SK-N-SH treated with all-trans-retinoic acid at 6 μM for 48 hours (cell line): Measurements from ENCODE around the gene ERC1.

Experiments used
- ATAC-seq: fragments of 200-7000 bp; cut with Tn5 transposase; 3 replicates; pipeline ENCODE4 v1.9.1; 2020; ENCODE audit warnings: mild to moderate bottlenecking, moderate library complexity
- ARNTL ChIP-seq: fragments of 450-650 bp; formaldehyde crosslinking; IDR thresholded peaks from 2 replicates; pipeline ENCODE4 v1.5.0; 2020; ENCODE audit warnings: low read depth, mild to moderate bottlenecking, moderate library complexity, borderline replicate concordance
- BACH2 ChIP-seq: fragments of 250-450 bp; sonication (Bioruptor Pico); IDR thresholded peaks from 2 replicates; pipeline ENCODE4 v1.9.0; 2021; ENCODE audit warnings: mild to moderate bottlenecking, borderline replicate concordance
- CREB5 ChIP-seq: fragments of 250-450 bp; sonication (Bioruptor Pico); IDR thresholded peaks from 2 replicates; pipeline ENCODE4 v1.5.1; 2020; ENCODE audit warnings: low read depth, mild to moderate bottlenecking, moderate library complexity
- CSDC2 ChIP-seq: fragments of 250-450 bp; sonication (Bioruptor Pico); IDR thresholded peaks from 2 replicates; pipeline ENCODE4 v1.5.0; 2020; ENCODE audit warnings: mild to moderate bottlenecking, moderate library complexity
- CSRNP3 ChIP-seq: fragments of 250-450 bp; sonication (Bioruptor Pico); IDR thresholded peaks from 2 replicates; pipeline ENCODE4 v1.5.1; 2021; ENCODE audit warnings: mild to moderate bottlenecking, moderate library complexity
- ESRRG ChIP-seq: fragments of 250-450 bp; sonication (Bioruptor Pico); IDR thresholded peaks from 2 replicates; pipeline ENCODE4 v1.6.1; 2021; ENCODE audit warnings: mild to moderate bottlenecking
- GLIS3 ChIP-seq: fragments of 250-450 bp; sonication (Bioruptor Pico); IDR thresholded peaks from 2 replicates; pipeline ENCODE4 v1.5.0; 2020; ENCODE audit warnings: mild to moderate bottlenecking, moderate library complexity
- ISL1 ChIP-seq: fragments of 250-450 bp; sonication (Bioruptor Pico); IDR thresholded peaks from 2 replicates; pipeline ENCODE4 v2.1.2; 2022; ENCODE audit warnings: mild to moderate bottlenecking, moderate library complexity
- OSR1 ChIP-seq: fragments of 250-450 bp; sonication (Bioruptor Pico); IDR thresholded peaks from 2 replicates; pipeline ENCODE4 v1.8.0; 2022; ENCODE audit warnings: moderate library complexity, mild to moderate bottlenecking, inconsistent platforms
- PATZ1 ChIP-seq: fragments of 250-450 bp; sonication (Bioruptor Pico); IDR thresholded peaks from 2 replicates; pipeline ENCODE4 v1.8.0; 2020; ENCODE audit warnings: mild to moderate bottlenecking, moderate library complexity, borderline replicate concordance
- POU6F1 ChIP-seq: fragments of 250-450 bp; sonication (Bioruptor Pico); IDR thresholded peaks from 2 replicates; pipeline ENCODE4 v1.8.0; 2021; ENCODE audit warnings: low read depth, mild to moderate bottlenecking, moderate library complexity, borderline replicate concordance
- PPARA ChIP-seq: fragments of 250-450 bp; sonication (Bioruptor Pico); IDR thresholded peaks from 2 replicates; pipeline ENCODE4 v1.5.0; 2020; ENCODE audit warnings: mild to moderate bottlenecking, borderline replicate concordance
- RARB ChIP-seq: fragments of 250-450 bp; sonication (Bioruptor Pico); IDR thresholded peaks from 2 replicates; pipeline ENCODE4 v1.8.0; 2021; ENCODE audit warnings: mild to moderate bottlenecking, moderate library complexity
- SNAI2 ChIP-seq: fragments of 250-450 bp; sonication (Bioruptor Pico); IDR thresholded peaks from 2 replicates; pipeline ENCODE4 v1.5.0; 2020; ENCODE audit warnings: mild to moderate bottlenecking, moderate library complexity
- TCF4 ChIP-seq: fragments of 250-450 bp; sonication (Bioruptor Pico); IDR thresholded peaks from 2 replicates; pipeline ENCODE4 v1.8.0; 2021; ENCODE audit warnings: mild to moderate bottlenecking, moderate library complexity, borderline replicate concordance
- TOX ChIP-seq: fragments of 250-450 bp; sonication (Bioruptor Pico); IDR thresholded peaks from 2 replicates; pipeline ENCODE4 v1.8.0; 2021; ENCODE audit warnings: mild to moderate bottlenecking, moderate library complexity, borderline replicate concordance
- TSHZ2 ChIP-seq: fragments of 250-450 bp; sonication (Bioruptor Pico); IDR thresholded peaks from 2 replicates; pipeline ENCODE4 v1.5.0; 2020; ENCODE audit warnings: mild to moderate bottlenecking, moderate library complexity
- ZC3H10 ChIP-seq: fragments of 250-450 bp; sonication (Bioruptor Pico); IDR thresholded peaks from 2 replicates; pipeline ENCODE4 v1.5.1; 2021; ENCODE audit warnings: mild to moderate bottlenecking, moderate library complexity
- ZFP3 ChIP-seq: fragments of 250-450 bp; sonication (Bioruptor Pico); IDR thresholded peaks from 2 replicates; pipeline ENCODE4 v1.5.0; 2020; ENCODE audit warnings: mild to moderate bottlenecking, moderate library complexity
- ZFP30 ChIP-seq: fragments of 450-650 bp; formaldehyde crosslinking; IDR thresholded peaks from 2 replicates; pipeline ENCODE4 v1.5.0; 2022; ENCODE audit warnings: mild to moderate bottlenecking, moderate library complexity
- ZNF565 ChIP-seq: fragments of 450-650 bp; formaldehyde crosslinking; conservative IDR thresholded peaks from 2 replicates; pipeline ENCODE4 v1.5.0; 2020; ENCODE audit warnings: low read depth, mild to moderate bottlenecking, moderate library complexity
- ZNF70 ChIP-seq: fragments of 450-650 bp; formaldehyde crosslinking; IDR thresholded peaks from 2 replicates; pipeline ENCODE4 v1.5.0; 2020; ENCODE audit warnings: mild to moderate bottlenecking, moderate library complexity

ERC1 gene

GRCh38 chr12:1073652-1074051 lies 82.6 kb downstream of the ERC1 start:
- TF ChIP-seq CSDC2 (CRISPR knock-in tag) (no peak), ISL1 (CRISPR knock-in tag) (no peak), TCF4 (no peak), CREB5 (CRISPR knock-in tag) (no peak), ZNF565 (no peak), TSHZ2 (CRISPR knock-in tag) (no peak), RARB (CRISPR knock-in tag) (no peak), PATZ1 (CRISPR knock-in tag) (no peak), SNAI2 (no peak), GLIS3 (CRISPR knock-in tag) (no peak), ARNTL (no peak), ZFP3 (CRISPR knock-in tag) (no peak), ZC3H10 (CRISPR knock-in tag) (no peak), BACH2 (no peak), TOX (no peak), ZNF70 (CRISPR knock-in tag) (no peak), POU6F1 (CRISPR knock-in tag) (no peak), PPARA (CRISPR knock-in tag) (no peak), ESRRG (CRISPR knock-in tag) (no peak), ZFP30 (CRISPR knock-in tag) (no peak)
- no peak for ATAC-seq

GRCh38 chr12:1077036-1077803 lies 86.2 kb downstream of the ERC1 start:
- ATAC-seq, result no peak
- TF ChIP-seq GLIS3 (CRISPR knock-in tag) (no peak), CREB5 (CRISPR knock-in tag) (no peak), PPARA (CRISPR knock-in tag) (no peak), TOX (no peak), OSR1 (CRISPR knock-in tag) (no peak), ZFP3 (CRISPR knock-in tag) (no peak)
- TF ChIP-seq, all 23 proteins: peak for 0

- ATAC-seq, result no peak
- no peak for TF ChIP-seq TOX
- TF ChIP-seq PATZ1 (CRISPR knock-in tag), result no peak
- no peak for TF ChIP-seq OSR1 (CRISPR knock-in tag)
- TF ChIP-seq ZNF565, result no peak
- no peak for TF ChIP-seq ZFP30 (CRISPR knock-in tag)
- no peak for TF ChIP-seq RARB (CRISPR knock-in tag)
- no peak for TF ChIP-seq ZFP3 (CRISPR knock-in tag)
- TF ChIP-seq CSDC2 (CRISPR knock-in tag), result no peak
- no peak for TF ChIP-seq TSHZ2 (CRISPR knock-in tag)
- TF ChIP-seq CSRNP3, result no peak
Observed at GRCh38 chr12:1078002-1078401, 87.0 kb downstream of the ERC1 start.
